Neural crest cell (in vitro differentiated cells): ENCODE measurements around the gene KRTAP6-3. TPM values are rescaled to one million over a fixed set of nuclear protein-coding genes. Genes with fewer than 3 reads are reported as not detected.

ENCODE experiments used
- DNase-seq: peaks from one replicate; pipeline ENCODE4 v3.0.0; 2021; ENCODE audit warnings: low read depth, mixed read lengths, low spot score
- H3K27ac Mint-ChIP-seq: one replicate; pipeline ENCODE4 v1.8.0; 2021; ENCODE audit warnings: mild to moderate bottlenecking, mixed read lengths; ENCODE audit not compliant: unreplicated experiment
- H3K27me3 Mint-ChIP-seq: 2 replicates; pipeline ENCODE4 v1.8.0; 2021; ENCODE audit warnings: low read depth, mild to moderate bottlenecking, mixed read lengths
- H3K36me3 Mint-ChIP-seq: 2 replicates; pipeline ENCODE4 v1.8.0; 2021; ENCODE audit warnings: low read depth, mild to moderate bottlenecking, mixed read lengths
- H3K4me1 Mint-ChIP-seq: 2 replicates; pipeline ENCODE4 v1.8.0; 2021; ENCODE audit warnings: mixed read lengths
- H3K4me3 Mint-ChIP-seq: one replicate; pipeline ENCODE4 v1.8.0; 2021; ENCODE audit warnings: mild to moderate bottlenecking, mixed read lengths
- H3K9me3 Mint-ChIP-seq: 2 replicates; pipeline ENCODE4 v1.8.0; 2021; ENCODE audit warnings: mixed read lengths
- CTCF ChIP-seq: fragments of 200-600 bp; sonication (generic); conservative IDR thresholded peaks from 2 replicates; pipeline ENCODE4 v1.5.0; 2021; ENCODE audit warnings: antibody characterized with exemption, mild to moderate bottlenecking
- total RNA-seq: library from RNA; stranded (reverse); gene quantifications from 2 replicates; pipeline ENCODE4 v1.2.1, GENCODE V29; 2021

The KRTAP6-3 gene
- total RNA-seq, 1 donor from 2014 or later = not detected

- Mint-ChIP-seq H3K36me3 (no peaks in the 10 kb centered on the region), H3K4me3 (no peak within 1 kb of the TSS), H3K27me3 (no peaks in the 10 kb centered on the region), H3K4me1 (no peaks in the 10 kb centered on the region), H3K9me3 (peaks cover 19% of the 10 kb centered on the region), H3K27ac (no peak within 1 kb of the TSS)
- no peak for TF ChIP-seq CTCF
- DNase-seq = no peak
Observed at GRCh38 chr21:30634906-30635305, 42.7 kb downstream of the KRTAP6-3 start, which contains the start of gene KRTAP20-2. Gene KRTAP20-2, plus strand, starts transcription at chr21:30635206. Its CDS starts 58 bp downstream, at chr21:30635264.

- Mint-ChIP-seq H3K36me3 (no peaks in the 10 kb centered on the region), H3K4me1 (no peaks in the 10 kb centered on the region), H3K27ac (peak overlapping the region; percentile 22), H3K9me3 (peaks cover 20% of the 10 kb centered on the region), H3K27me3 (no peaks in the 10 kb centered on the region), H3K4me3 (no peak overlapping the region)
- DNase-seq = no peak
- TF ChIP-seq CTCF = no peak
Observed at GRCh38 chr21:30638686-30639085, 46.4 kb downstream of the KRTAP6-3 start.

DNA sequence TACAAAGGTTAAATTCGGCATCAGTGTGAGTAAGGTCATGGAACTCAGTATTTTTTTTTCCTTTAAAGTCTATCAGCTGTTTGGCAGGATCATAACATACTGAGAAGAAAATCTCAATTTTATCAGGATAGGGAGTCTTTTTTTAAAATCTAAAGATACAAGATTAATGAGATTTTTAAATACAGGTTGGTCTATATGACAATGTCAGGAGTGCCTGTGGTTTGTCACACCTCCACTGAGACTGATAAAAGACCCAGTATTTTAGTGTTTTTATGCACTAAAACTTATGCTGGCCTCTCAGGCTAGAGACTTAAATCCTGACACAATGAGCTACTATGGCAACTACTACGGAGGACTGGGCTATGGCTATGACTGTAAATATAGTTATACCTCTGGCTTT lies 50.3 kb downstream of the KRTAP6-3 start, which contains the start of gene KRTAP20-3:
Gene KRTAP20-3 (plus strand): TSS at position 301 of the 400 bp plus-strand sequence.
- Mint-ChIP-seq H3K27ac (no peak within 1 kb of the TSS), H3K4me1 (no peaks in the 10 kb centered on the region), H3K4me3 (no peak within 1 kb of the TSS), H3K27me3 (no peaks in the 10 kb centered on the region), H3K36me3 (no peaks in the 10 kb centered on the region), H3K9me3 (peaks cover 28% of the 10 kb centered on the region)
- DNase-seq = no peak
- no peak for TF ChIP-seq CTCF

Other genes starting within 250 kb of the KRTAP6-3 start
- not detected in 2 replicates for gene KRTAP23-1, start 243.8 kb upstream of the KRTAP6-3 start, total RNA-seq
- gene KRTAP13-2, start 220.2 kb upstream of the KRTAP6-3 start, total RNA-seq = not detected in 2 replicates
- gene KRTAP13-1, start 196.4 kb upstream of the KRTAP6-3 start, total RNA-seq = not detected in 2 replicates
- not detected in 2 replicates for gene KRTAP13-3, start 166.5 kb upstream of the KRTAP6-3 start, total RNA-seq
- gene KRTAP13-4, start 162.2 kb upstream of the KRTAP6-3 start, total RNA-seq = not detected in 2 replicates
- not detected in 2 replicates for gene KRTAP15-1, start 152.2 kb upstream of the KRTAP6-3 start, total RNA-seq
- gene KRTAP19-1, start 112.1 kb upstream of the KRTAP6-3 start, total RNA-seq = not detected in 2 replicates
- gene KRTAP19-2, start 105.0 kb upstream of the KRTAP6-3 start, total RNA-seq = not detected in 2 replicates
- gene KRTAP19-3, start 100.4 kb upstream of the KRTAP6-3 start, total RNA-seq = not detected in 2 replicates
- gene KRTAP19-4, start 95.3 kb upstream of the KRTAP6-3 start, total RNA-seq = not detected in 2 replicates
- gene KRTAP19-5, start 90.3 kb upstream of the KRTAP6-3 start, total RNA-seq = not detected in 2 replicates
- gene KRTAP19-6, start 50.6 kb upstream of the KRTAP6-3 start, total RNA-seq = not detected in 2 replicates
- not detected in 2 replicates for gene KRTAP19-7, start 31.1 kb upstream of the KRTAP6-3 start, total RNA-seq
- not detected in 2 replicates for gene KRTAP22-2, start 2.0 kb upstream of the KRTAP6-3 start, total RNA-seq
- not detected in 2 replicates for gene KRTAP6-2, start 6.5 kb downstream of the KRTAP6-3 start, total RNA-seq
- not detected in 2 replicates for gene KRTAP22-1, start 8.6 kb downstream of the KRTAP6-3 start, total RNA-seq
- gene KRTAP6-1, start 21.5 kb downstream of the KRTAP6-3 start, total RNA-seq = not detected in 2 replicates
- gene KRTAP20-1, start 24.0 kb downstream of the KRTAP6-3 start, total RNA-seq = not detected in 2 replicates
- not detected in 2 replicates for gene KRTAP20-4, start 28.2 kb downstream of the KRTAP6-3 start, total RNA-seq
- gene KRTAP20-2, start 42.8 kb downstream of the KRTAP6-3 start, total RNA-seq = not detected in 2 replicates
- gene KRTAP20-3, start 50.4 kb downstream of the KRTAP6-3 start, total RNA-seq = not detected in 2 replicates
- gene KRTAP21-3, start 126.3 kb downstream of the KRTAP6-3 start, total RNA-seq = not detected in 2 replicates
- gene KRTAP21-2, start 154.8 kb downstream of the KRTAP6-3 start, total RNA-seq = not detected in 2 replicates
- gene KRTAP21-1, start 163.0 kb downstream of the KRTAP6-3 start, total RNA-seq = not detected in 2 replicates
- not detected in 2 replicates for gene KRTAP8-1, start 220.8 kb downstream of the KRTAP6-3 start, total RNA-seq
- gene KRTAP7-1, start 237.3 kb downstream of the KRTAP6-3 start, total RNA-seq = not detected in 2 replicates